Measurements from ENCODE around the gene OTC.

GRCh38 chrX:38375891-38376290 is 23.5 kb downstream of the OTC start:
- peak; percentile 50 for TF ChIP-seq CTCF (IDR thresholded peaks at IDR 0.05)
- no peak for TF ChIP-seq EZH2phosphoT487 (IDR thresholded peaks at IDR 0.05)
- no peak for TF ChIP-seq EZH2 (IDR thresholded peaks at IDR 0.05)
